Muscle of leg (tissue), 11 donors: ENCODE data around the gene ATM. TPM values are rescaled to one million over a fixed set of nuclear protein-coding genes. Genes with fewer than 3 reads are reported as not detected.

Experiments
- DNase-seq: peaks from one replicate; pipeline ENCODE4 v3.0.0; 2013
- H3K27ac ChIP-seq: one replicate; pipeline ENCODE4 v1.5.1; 2013; ENCODE audit warnings: mild to moderate bottlenecking, low read length, control low read depth
- H3K27me3 ChIP-seq: one replicate; pipeline ENCODE4 v1.6.1; 2013; ENCODE audit warnings: low read length; ENCODE audit not compliant: control insufficient read depth, insufficient read depth
- H3K36me3 ChIP-seq: one replicate; pipeline ENCODE4 v1.6.1; 2013; ENCODE audit warnings: low read length; ENCODE audit not compliant: control insufficient read depth, insufficient read depth
- H3K4me1 ChIP-seq: one replicate; pipeline ENCODE4 v1.6.1; 2013; ENCODE audit warnings: low read length; ENCODE audit not compliant: control insufficient read depth, insufficient read depth
- H3K4me3 ChIP-seq: one replicate; pipeline ENCODE4 v1.5.1; 2013; ENCODE audit warnings: low read length, control low read depth
- H3K9me3 ChIP-seq: replicated peaks from 2 replicates; pipeline ENCODE4 v1.6.1; 2013; ENCODE audit warnings: low read depth, low read length; ENCODE audit not compliant: control insufficient read depth
- WGBS: methylation state at CpG from one replicate; pipeline ENCODE4 v1.1.5; 2013; ENCODE audit warnings: missing lambda C conversion rate; ENCODE audit not compliant: insufficient coverage; 5-methylcytosine and 5-hydroxymethylcytosine counted together
- polyA plus RNA-seq, 8 donors: library from polyadenylated mRNA; unstranded; fragments of 120-200 nt; gene quantifications; one replicate each; pipeline versions ENCODE4 v1.2.1 to v1.2.3, GENCODE V29; 2013; ENCODE audit warnings: inconsistent platforms in 1 of 8, low replicate concordance in 1 of 8; ENCODE audit not compliant: insufficient read length in 8 of 8, insufficient read depth in 1 of 8
- total RNA-seq: library from RNA; stranded (reverse); fragments of 120-200 nt; gene quantifications from one replicate; pipeline ENCODE4 v1.2.4, GENCODE V29; 2013

ATM gene
- total and polyA plus RNA-seq, 9 donors, result 27.8 to 53.8 (median 35.8) TPM

DNA sequence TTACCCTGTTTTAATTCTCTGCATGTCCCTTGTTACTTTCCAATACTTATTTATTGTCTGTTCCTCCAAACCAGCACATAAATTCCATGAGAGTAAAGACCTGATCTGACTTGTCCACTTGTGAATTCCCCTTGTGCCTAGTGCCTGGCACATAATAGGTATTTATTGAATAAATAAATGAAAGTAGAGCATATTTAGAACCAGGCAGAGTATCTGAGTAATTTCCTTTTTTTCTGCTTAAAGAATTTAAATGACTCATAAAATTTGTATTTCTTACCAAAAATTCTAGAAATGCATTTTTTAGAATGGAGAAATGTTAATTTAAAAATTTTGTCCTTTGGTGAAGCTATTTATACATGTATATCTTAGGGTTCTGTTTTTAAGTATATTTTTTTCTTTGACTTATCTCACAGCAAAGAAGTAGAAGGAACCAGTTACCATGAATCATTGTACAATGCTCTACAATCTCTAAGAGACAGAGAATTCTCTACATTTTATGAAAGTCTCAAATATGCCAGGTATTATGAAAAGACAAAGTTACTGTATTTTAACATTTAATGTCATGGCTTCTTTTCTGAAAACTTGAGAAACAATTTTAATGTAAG is 96.8 kb downstream of the ATM start:
- H3K27ac ChIP-seq, result no peak overlapping the region
- H3K27me3 ChIP-seq, result no peaks in the 10 kb centered on the region
- no peak overlapping the region for H3K4me3 ChIP-seq
- DNase-seq, result no peak
- no peaks in the 10 kb centered on the region for H3K4me1 ChIP-seq
- H3K36me3 ChIP-seq, result peaks cover 24% of the 10 kb centered on the region
- no peaks in the 10 kb centered on the region for H3K9me3 ChIP-seq

DNA sequence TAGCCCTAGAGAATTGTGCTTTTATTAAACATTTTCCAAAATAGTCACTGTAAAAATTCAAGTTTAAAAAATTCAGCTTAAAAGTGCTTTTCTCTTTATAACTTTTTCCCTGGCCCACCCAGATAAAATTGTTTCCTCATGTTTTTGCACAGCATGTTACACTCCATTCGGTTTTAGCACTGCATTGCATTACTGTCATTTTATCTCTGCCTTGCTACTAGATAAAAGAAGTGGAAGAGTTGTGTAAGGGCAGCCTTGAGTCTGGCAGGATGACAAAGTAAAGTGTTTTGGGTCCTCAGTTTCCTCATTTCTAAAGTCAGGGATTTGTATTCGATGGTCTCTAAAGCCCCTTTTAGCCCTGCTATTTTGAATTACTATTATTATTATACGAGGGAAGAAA is 99.8 kb downstream of the ATM start:
- Histone ChIP-seq H3K4me3 (no peak overlapping the region), H3K4me1 (no peaks in the 10 kb centered on the region), H3K27ac (no peak overlapping the region), H3K36me3 (peaks cover 17% of the 10 kb centered on the region), H3K9me3 (no peaks in the 10 kb centered on the region), H3K27me3 (no peaks in the 10 kb centered on the region)
- no CpG with 5 or more reads among the region's 3 CpGs for WGBS
- DNase-seq, result no peak

GRCh38 chr11:108324587-108324986 is 101.7 kb downstream of the ATM start:
- no peaks in the 10 kb centered on the region for H3K27me3 ChIP-seq
- H3K27ac ChIP-seq, result no peak overlapping the region
- no peaks in the 10 kb centered on the region for H3K9me3 ChIP-seq
- no peak overlapping the region for H3K4me3 ChIP-seq
- no peaks in the 10 kb centered on the region for H3K4me1 ChIP-seq
- no peak for DNase-seq
- peaks cover 12% of the 10 kb centered on the region for H3K36me3 ChIP-seq

GRCh38 chr11:108333403-108333899 is 110.6 kb downstream of the ATM start:
- no CpG with 5 or more reads among the region's 2 CpGs for WGBS
- peaks cover 22% of the 10 kb centered on the region for H3K36me3 ChIP-seq

GRCh38 chr11:108338750-108339149 is 115.9 kb downstream of the ATM start:
- Histone ChIP-seq H3K4me1 (no peaks in the 10 kb centered on the region), H3K27ac (no peak overlapping the region), H3K27me3 (no peaks in the 10 kb centered on the region), H3K4me3 (no peak overlapping the region), H3K9me3 (no peaks in the 10 kb centered on the region), H3K36me3 (peaks cover 11% of the 10 kb centered on the region)
- DNase-seq, result no peak
- WGBS, result no CpG with 5 or more reads among the region's 2 CpGs

More at GRCh38 chr11:108333403-108333899, 110.6 kb downstream of the ATM start:
- DNase-seq, result no peak
- H3K27me3 ChIP-seq, result no peaks in the 10 kb centered on the region
- no peak overlapping the region for H3K4me3 ChIP-seq
- no peaks in the 10 kb centered on the region for H3K9me3 ChIP-seq
- H3K27ac ChIP-seq, result no peak overlapping the region
- H3K4me1 ChIP-seq, result no peaks in the 10 kb centered on the region

DNA sequence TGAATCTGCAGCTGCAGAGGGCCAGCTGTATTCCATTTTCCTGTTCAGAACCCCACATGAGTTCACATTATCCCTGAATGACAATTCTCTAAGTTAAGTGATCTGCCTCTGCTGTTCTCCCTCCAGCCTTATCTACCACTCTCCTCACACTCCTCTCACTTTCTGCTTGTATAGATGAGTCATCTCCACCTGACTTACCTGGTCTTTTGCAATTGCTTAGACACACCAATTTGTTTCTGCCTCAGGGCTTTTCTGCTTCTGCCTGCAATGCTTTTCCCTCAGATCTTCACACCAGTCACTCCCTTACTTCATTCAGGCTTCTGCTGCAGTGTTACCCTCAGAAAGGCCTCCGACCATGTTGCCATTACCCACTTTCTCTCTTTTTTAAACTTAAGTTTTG is 118.1 kb downstream of the ATM start:
- Histone ChIP-seq H3K27ac (no peak overlapping the region), H3K9me3 (no peaks in the 10 kb centered on the region), H3K4me3 (no peak overlapping the region), H3K4me1 (no peaks in the 10 kb centered on the region), H3K27me3 (no peaks in the 10 kb centered on the region), H3K36me3 (peaks cover 6% of the 10 kb centered on the region)
- no peak for DNase-seq
- WGBS, result no CpG with 5 or more reads among the region's 1 CpG

GRCh38 chr11:108341654-108342053 is 118.8 kb downstream of the ATM start:
- Histone ChIP-seq H3K27me3 (no peaks in the 10 kb centered on the region), H3K4me1 (no peaks in the 10 kb centered on the region), H3K27ac (no peak overlapping the region), H3K9me3 (no peaks in the 10 kb centered on the region), H3K36me3 (peaks cover 4% of the 10 kb centered on the region), H3K4me3 (no peak overlapping the region)
- DNase-seq, result no peak
- no CpG with 5 or more reads among the region's 4 CpGs for WGBS

GRCh38 chr11:108343714-108344113 is 120.8 kb downstream of the ATM start:
- H3K36me3 ChIP-seq, result peaks cover 2% of the 10 kb centered on the region
- 80% methylated on average over 1 of the region's 2 CpGs for WGBS
- H3K4me1 ChIP-seq, result no peaks in the 10 kb centered on the region
- H3K27ac ChIP-seq, result no peak overlapping the region
- H3K4me3 ChIP-seq, result no peak overlapping the region
- H3K9me3 ChIP-seq, result no peaks in the 10 kb centered on the region
- no peak for DNase-seq
- no peaks in the 10 kb centered on the region for H3K27me3 ChIP-seq

DNA sequence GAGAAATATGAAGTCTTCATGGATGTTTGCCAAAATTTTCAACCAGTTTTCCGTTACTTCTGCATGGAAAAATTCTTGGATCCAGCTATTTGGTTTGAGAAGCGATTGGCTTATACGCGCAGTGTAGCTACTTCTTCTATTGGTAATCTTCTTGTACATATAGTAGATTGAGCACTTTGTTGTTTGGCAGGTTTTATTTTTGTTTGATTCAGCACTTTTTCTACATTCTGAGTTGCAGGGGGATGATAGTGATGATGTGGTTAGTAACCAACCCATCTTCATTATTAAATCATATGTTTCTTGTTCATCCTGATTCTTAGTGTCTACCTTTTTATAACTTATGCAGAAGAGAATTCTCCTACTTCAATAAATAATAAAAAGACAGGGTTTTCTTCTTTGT is 122.9 kb downstream of the ATM start:
- peaks cover 9% of the 10 kb centered on the region for H3K36me3 ChIP-seq
- H3K9me3 ChIP-seq, result no peaks in the 10 kb centered on the region
- no CpG with 5 or more reads among the region's 4 CpGs for WGBS
- no peak overlapping the region for H3K27ac ChIP-seq
- H3K4me1 ChIP-seq, result no peaks in the 10 kb centered on the region
- DNase-seq, result peak; percentile 4
- H3K4me3 ChIP-seq, result no peak overlapping the region
- no peaks in the 10 kb centered on the region for H3K27me3 ChIP-seq

DNA sequence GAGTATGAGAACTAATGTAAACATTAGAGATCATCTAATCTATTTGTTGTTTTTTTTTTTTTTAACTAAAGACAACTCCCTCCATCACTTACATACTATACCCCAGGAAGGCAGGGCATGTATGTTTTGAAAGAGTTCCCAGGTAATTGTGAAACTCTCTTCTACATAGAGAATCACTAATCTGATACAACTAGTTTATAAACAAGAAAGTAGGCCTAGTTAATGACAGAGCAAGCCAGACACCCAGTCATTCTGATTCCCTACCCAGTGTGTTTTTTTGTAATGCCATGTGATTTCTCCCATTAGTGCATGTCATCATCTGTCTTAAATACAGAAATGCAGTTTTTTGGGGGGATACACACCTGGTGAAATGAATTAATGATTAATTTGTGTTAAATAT is 123.6 kb downstream of the ATM start:
- H3K27me3 ChIP-seq, result no peaks in the 10 kb centered on the region
- H3K27ac ChIP-seq, result no peak overlapping the region
- H3K4me1 ChIP-seq, result no peaks in the 10 kb centered on the region
- no peak overlapping the region for H3K4me3 ChIP-seq
- DNase-seq, result no peak
- peaks cover 12% of the 10 kb centered on the region for H3K36me3 ChIP-seq
- no peaks in the 10 kb centered on the region for H3K9me3 ChIP-seq

GRCh38 chr11:108351468-108351867 is 128.6 kb downstream of the ATM start:
- no peak overlapping the region for H3K4me3 ChIP-seq
- peaks cover 37% of the 10 kb centered on the region for H3K36me3 ChIP-seq
- H3K27ac ChIP-seq, result no peak overlapping the region
- no peaks in the 10 kb centered on the region for H3K9me3 ChIP-seq
- H3K27me3 ChIP-seq, result no peaks in the 10 kb centered on the region
- H3K4me1 ChIP-seq, result no peaks in the 10 kb centered on the region
- peak; percentile 32 for DNase-seq
